Activated CD8-positive, alpha-beta T cell treated with anti-CD3 and anti-CD28 coated beads, Interleukin-2, amount 10 ng/mL, durations not matched to agents 7 days and 5 days (primary cell): ENCODE results near the gene CENPM. TPM values are rescaled to one million over a fixed set of nuclear protein-coding genes. Genes with fewer than 3 reads are reported as not detected.

ENCODE experiments used
- ATAC-seq: fragments of 150-1000 bp; cut with Tn5 transposase; one replicate; pipeline ENCODE4 v1.10.0; 2021; ENCODE audit warnings: moderate library complexity
- CTCF ChIA-PET: fragments of 350-600 bp; sonication (Branson Sonifier 250); formaldehyde crosslinking; loops from one replicate; lab custom pipeline; 2021; ENCODE audit warnings: antibody characterized with exemption; lab: Charles Lee
- POLR2A ChIA-PET: fragments of 350-600 bp; sonication (Branson Sonifier 250); formaldehyde crosslinking; loops from one replicate; lab custom pipeline; 2021; ENCODE audit warnings: antibody characterized with exemption; lab: Charles Lee
- DNase-seq: peaks from one replicate; pipeline ENCODE4 v3.0.0-alpha.2; 2020
- H3K27ac Mint-ChIP-seq: one replicate; pipeline ENCODE4 v1.8.0; 2021; ENCODE audit warnings: mild to moderate bottlenecking, mixed read lengths
- H3K27me3 Mint-ChIP-seq: one replicate; pipeline ENCODE4 v1.8.0; 2021; ENCODE audit warnings: low read depth, mixed read lengths
- H3K36me3 Mint-ChIP-seq: one replicate; pipeline ENCODE4 v1.8.0; 2021; ENCODE audit warnings: low read depth, mixed read lengths
- H3K4me1 Mint-ChIP-seq: one replicate; pipeline ENCODE4 v1.8.0; 2021; ENCODE audit warnings: low read depth, mixed read lengths
- H3K4me3 Mint-ChIP-seq: one replicate; pipeline ENCODE4 v1.8.0; 2021; ENCODE audit warnings: mild to moderate bottlenecking, mixed read lengths
- H3K9me3 Mint-ChIP-seq: one replicate; pipeline ENCODE4 v1.8.0; 2022; ENCODE audit warnings: mixed read lengths; ENCODE audit not compliant: insufficient read depth
- total RNA-seq, 2 experiments: library from RNA; stranded (reverse); gene quantifications; one replicate each; pipeline ENCODE4 v1.2.3, GENCODE V29; 2021

The CENPM gene
- total RNA-seq, 2 experiments from 2014 or later = 83.6 to 83.8 TPM

DNA sequence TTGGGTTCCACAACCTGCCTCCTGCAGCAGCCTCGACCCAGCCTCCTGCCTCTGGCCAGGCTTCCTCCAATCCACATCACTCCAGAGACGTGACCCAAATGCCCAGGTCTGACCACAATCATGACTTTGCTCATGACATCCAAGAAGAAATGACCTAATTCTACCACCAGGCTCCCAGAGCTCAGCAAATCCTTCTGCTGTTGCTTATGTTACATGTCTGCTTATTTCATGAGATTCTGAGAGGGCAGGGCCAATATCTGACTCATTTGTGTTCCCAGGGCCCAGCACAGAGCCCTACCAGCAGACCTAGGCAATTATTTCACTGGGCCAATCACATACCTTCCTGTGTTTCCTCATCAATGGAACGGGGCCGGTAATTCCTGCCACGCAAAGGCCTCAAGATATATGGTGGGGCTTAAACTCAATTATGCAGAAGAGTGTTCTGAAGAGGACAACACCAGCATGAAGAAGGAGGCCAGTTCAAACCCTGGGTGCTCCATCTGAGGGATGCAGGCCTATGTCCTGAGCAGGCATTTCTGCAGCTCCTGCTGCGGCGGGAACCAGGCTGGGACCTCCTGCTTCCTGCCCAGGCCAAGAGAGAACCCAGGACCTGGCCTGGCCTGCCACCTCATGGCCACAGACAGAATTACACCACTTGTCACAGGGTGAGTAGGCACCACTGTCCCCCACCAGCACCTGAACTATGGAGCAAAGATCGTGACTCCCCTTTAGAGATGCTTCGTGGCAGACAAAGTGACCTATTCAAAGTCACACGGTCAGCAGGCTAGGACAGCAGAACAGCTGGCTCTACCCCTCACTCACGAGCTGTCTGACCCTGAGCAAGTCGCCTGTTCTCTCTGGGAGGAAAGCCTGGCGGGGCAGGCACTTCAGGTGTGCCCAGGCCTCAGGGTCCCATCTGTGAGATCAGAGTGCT is 5.9 kb downstream of the CENPM start:
- Mint-ChIP-seq H3K27ac (peak overlapping the region; percentile 95), H3K4me3 (peak overlapping the region; percentile 27), H3K27me3 (no peaks in the 10 kb centered on the region), H3K36me3 (peaks cover 71% of the 10 kb centered on the region), H3K9me3 (no peaks in the 10 kb centered on the region), H3K4me1 (peaks cover 58% of the 10 kb centered on the region)
- POLR2A ChIA-PET = interaction anchor here (0.7 to 2.3 kb wide), 18 partner anchors 13 to 674 kb away, joined by 3 to 14 read pairs (median 5); partner anchors contain the start of genes CCDC134, PMM1, POLDIP3 and SNU13
- CTCF ChIA-PET = interaction anchor here (0.6 to 3.6 kb wide), 45 partner anchors 8 to 504 kb away, joined by 3 to 77 read pairs (median 5); partner anchors contain the start of genes CCDC134, MEI1, NAGA and NDUFA6
- peak; percentile 90 for DNase-seq
- ATAC-seq = peak; percentile 61

DNA sequence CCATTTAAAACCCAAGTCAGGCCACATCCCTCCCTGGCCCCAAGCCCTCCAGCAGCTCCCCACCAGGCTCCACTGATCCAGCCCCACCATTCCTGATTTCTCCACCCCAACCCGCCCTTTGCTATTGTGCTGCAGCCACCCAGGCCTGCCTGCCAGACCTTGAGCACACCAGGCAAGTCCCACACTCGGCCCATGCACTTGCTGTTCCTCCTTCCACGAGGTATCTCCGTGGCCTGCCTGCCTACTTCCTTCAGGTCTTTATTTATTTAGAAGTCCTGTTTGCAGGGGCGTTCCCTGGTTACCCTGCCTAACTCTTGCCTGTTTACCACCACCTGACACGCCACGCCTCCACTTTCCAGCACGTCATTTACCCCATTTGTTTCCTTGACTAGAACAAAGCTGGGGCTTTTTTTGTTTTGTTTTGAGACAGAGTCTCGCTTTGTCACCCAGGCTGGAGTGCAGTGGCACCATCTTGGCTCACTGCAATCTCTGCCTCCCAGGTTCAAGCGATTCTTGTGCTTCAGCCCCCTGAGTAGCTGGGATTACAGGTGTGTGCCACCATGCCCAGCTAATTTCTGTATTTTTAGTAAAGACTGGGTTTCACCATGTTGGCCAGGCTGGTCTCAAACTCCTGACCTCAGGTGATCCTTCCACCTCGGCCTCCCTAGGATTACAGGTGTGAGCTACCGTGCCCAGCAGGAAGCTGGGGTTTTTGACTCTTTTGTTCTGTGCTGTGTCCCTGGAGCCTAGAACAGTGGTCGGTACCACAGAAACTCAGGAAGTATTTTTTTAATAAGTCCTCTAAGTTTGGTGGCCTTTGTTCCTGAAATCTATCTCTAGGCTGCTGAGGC is 6.7 kb downstream of the CENPM start:
- ChIA-PET CTCF (interaction anchor here (0.9 to 3.6 kb wide), 37 partner anchors 9 to 505 kb away, joined by 3 to 77 read pairs (median 6); partner anchors contain the start of genes CCDC134, MEI1, NAGA and NDUFA6), POLR2A (interaction anchor here (0.7 to 2.3 kb wide), 19 partner anchors 12 to 674 kb away, joined by 3 to 14 read pairs (median 5); partner anchors contain the start of genes CCDC134, PMM1, POLDIP3 and SNU13)
- Mint-ChIP-seq H3K36me3 (peaks cover 69% of the 10 kb centered on the region), H3K27ac (peak overlapping the region; percentile 95), H3K4me3 (peak overlapping the region; percentile 27), H3K4me1 (peaks cover 53% of the 10 kb centered on the region), H3K9me3 (no peaks in the 10 kb centered on the region), H3K27me3 (no peaks in the 10 kb centered on the region)
- DNase-seq (peak; percentile 95), ATAC-seq (peak; percentile 84)

DNA sequence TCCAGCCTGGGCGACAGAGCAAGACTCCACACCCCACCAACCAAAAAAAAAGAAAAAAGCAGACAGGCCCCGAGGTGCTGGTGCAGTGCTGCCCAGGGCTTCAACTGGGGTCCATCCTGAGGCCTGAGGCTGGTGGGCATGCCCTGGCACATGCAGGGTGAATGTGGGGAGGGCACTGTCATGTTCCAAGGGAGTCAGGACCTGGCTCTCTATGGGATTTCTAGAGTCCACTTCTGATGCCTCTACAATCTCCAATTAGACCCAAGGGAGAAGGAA is 10.1 kb downstream of the CENPM start:
- CTCF ChIA-PET = interaction anchor here (1.0 to 5.8 kb wide), 3 partner anchors 10 to 240 kb away, joined by 4 to 33 read pairs (median 5); partner anchors contain the start of genes CENPM and TNFRSF13C
- POLR2A ChIA-PET = interaction anchor here (0.9 to 1.8 kb wide), 4 partner anchors 8 to 12 kb away, joined by 3 to 6 read pairs (median 5); partner anchors contain the start of gene CENPM

DNA sequence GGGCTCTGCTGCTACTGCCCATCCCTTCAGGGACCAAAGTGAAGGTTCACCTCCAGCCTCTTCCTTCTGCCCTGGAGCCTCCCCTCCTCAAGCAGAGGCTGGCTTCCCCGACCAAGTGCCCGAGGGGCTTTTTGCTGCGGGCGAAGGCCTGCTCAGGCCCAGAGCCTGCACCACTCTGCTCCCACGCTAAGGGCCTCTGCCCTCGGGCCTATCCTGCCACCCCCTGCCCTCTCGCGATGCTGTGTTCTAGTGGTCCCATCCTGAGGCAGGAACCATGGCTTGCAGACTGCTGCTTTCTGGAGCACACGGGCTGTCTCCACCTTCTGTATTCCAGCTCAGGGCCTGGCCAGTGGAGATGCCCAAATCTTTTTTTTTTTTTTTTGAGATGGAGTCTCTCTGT is 11.4 kb downstream of the CENPM start:
- DNase-seq (no peak), ATAC-seq (no peak)
- no peak overlapping the region for H3K4me3 Mint-ChIP-seq
- no peak overlapping the region for H3K27ac Mint-ChIP-seq
- peaks cover 36% of the 10 kb centered on the region for H3K36me3 Mint-ChIP-seq
- POLR2A ChIA-PET = interaction anchor here (0.6 to 1.1 kb wide), 2 partner anchors 10 to 13 kb away, joined by 3 to 5 read pairs; no protein-coding TSS in a partner anchor
- H3K4me1 Mint-ChIP-seq = peaks cover 30% of the 10 kb centered on the region
- CTCF ChIA-PET = interaction anchor here (5.8 kb wide), 1 partner anchor 10 kb away, joined by 33 read pairs; the partner anchor contains the start of gene TNFRSF13C
- no peaks in the 10 kb centered on the region for H3K27me3 Mint-ChIP-seq
- H3K9me3 Mint-ChIP-seq = no peaks in the 10 kb centered on the region

More for the DNA sequence above, 10.1 kb downstream of the CENPM start:
- no peak overlapping the region for H3K27ac Mint-ChIP-seq
- no peak overlapping the region for H3K4me3 Mint-ChIP-seq
- no peak for ATAC-seq
- DNase-seq = no peak
- H3K9me3 Mint-ChIP-seq = no peaks in the 10 kb centered on the region
- peaks cover 43% of the 10 kb centered on the region for H3K4me1 Mint-ChIP-seq
- no peaks in the 10 kb centered on the region for H3K27me3 Mint-ChIP-seq
- H3K36me3 Mint-ChIP-seq = peaks cover 49% of the 10 kb centered on the region

DNA sequence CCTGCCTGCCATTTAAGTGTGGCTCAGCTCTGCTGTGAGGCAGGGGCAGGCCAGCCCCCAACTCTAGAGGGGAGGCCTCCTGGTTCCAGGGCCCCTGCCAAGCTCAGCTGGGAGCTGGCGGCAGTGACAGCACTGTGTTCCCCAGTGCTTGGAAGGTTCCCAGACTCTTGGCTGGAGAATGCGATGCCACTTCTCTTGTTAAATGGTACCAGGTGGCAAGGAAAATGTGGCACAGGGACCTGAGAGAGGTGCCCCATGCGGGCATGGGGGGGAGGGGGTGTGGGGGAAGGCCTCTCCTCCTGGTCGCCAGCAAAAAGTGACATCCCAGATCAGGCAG is 12.0 kb downstream of the CENPM start:
- peaks cover 24% of the 10 kb centered on the region for H3K4me1 Mint-ChIP-seq
- H3K4me3 Mint-ChIP-seq = no peak overlapping the region
- no peak for ATAC-seq
- H3K27me3 Mint-ChIP-seq = no peaks in the 10 kb centered on the region
- ChIA-PET CTCF (interaction anchor here (5.8 kb wide), 1 partner anchor 9 kb away, joined by 33 read pairs; the partner anchor contains the start of gene TNFRSF13C), POLR2A (interaction anchor here (0.6 to 1.6 kb wide), 4 partner anchors 9 to 12 kb away, joined by 3 to 5 read pairs (median 4); partner anchors contain the start of gene CENPM)
- no peak for DNase-seq
- H3K9me3 Mint-ChIP-seq = no peaks in the 10 kb centered on the region
- peak overlapping the region; percentile 44 for H3K27ac Mint-ChIP-seq
- peaks cover 34% of the 10 kb centered on the region for H3K36me3 Mint-ChIP-seq

DNA sequence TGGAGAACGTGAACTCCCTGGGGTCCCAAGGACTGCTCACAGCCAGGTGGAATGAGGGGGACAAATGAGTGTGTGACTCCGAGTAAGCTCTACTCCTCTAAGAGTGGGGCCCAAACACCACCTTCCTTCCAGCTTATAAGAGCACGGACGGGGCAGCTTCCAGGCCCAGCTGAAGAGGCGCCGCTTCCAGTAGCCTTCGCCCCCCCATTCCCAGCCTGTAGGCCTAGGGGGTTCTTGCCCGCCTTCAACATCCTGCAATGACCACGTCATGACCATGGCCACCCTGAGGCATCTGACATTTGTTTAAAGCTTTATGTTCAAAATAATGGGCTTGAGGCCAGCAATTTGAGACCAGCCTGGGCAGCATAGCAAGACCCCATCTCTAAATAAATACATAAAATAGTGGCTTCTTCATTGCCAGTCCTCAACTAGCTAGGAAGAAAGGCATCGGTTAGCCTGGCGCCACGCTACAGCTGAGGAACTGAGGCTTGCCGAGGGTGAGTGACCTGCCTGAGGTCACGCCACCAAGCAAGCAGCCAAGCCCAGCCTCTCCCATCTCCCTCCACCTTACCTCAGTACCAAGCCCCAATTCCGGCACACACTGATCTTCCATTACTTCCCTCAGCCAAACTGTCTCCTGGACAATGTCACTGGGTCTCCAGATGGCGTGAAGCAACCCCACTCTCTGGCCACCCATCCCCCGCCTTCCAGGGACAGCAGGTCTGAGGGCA is 12.5 kb downstream of the CENPM start:
- ChIA-PET POLR2A (interaction anchor here (0.9 to 1.6 kb wide), 3 partner anchors 8 to 12 kb away, joined by 3 to 4 read pairs (median 3); partner anchors contain the start of gene CENPM), CTCF (interaction anchor here (5.8 kb wide), 1 partner anchor 9 kb away, joined by 33 read pairs; the partner anchor contains the start of gene TNFRSF13C)
- DNase-seq (no peak), ATAC-seq (no peak)
- Mint-ChIP-seq H3K36me3 (peaks cover 29% of the 10 kb centered on the region), H3K4me3 (no peak overlapping the region), H3K27ac (peak overlapping the region; percentile 44), H3K9me3 (no peaks in the 10 kb centered on the region), H3K4me1 (peaks cover 19% of the 10 kb centered on the region), H3K27me3 (no peaks in the 10 kb centered on the region)

DNA sequence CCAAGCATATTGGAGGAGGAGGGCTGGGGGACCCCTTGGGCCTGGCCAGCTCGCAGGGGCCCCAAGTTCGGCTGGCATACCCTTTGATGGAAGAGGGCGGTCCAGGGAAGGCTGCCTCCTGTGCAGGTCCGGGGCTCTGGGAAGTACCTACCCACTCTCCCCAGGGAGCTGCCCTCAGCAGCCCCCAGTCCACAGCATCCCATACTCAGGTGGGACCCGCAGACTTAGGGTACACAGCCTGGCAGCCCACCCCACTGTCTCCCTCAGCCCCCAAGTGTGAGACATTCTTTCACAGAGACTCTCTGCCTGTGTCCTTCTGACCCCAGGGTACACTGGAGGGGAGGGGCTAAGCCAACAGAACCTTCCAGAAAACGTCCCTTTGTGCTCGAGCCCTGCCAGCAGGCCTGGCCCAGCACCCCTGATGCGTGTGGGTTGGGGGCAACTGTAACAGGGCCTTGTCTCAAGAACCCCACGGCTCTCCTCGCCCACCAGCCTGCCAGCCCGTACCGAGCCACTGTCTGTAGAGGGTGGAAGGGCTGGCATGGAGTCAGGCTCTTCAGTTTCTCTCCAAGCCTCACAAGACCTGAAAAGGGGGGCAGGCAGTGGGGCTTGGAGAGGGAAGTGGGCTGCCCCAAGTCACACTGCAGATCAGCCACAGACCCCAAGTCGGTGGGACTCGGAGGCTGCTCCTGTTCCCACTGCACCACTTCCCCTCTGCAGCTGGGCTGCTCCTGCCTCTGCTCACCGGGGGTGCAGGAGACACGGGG is 13.4 kb downstream of the CENPM start:
- ChIA-PET POLR2A (interaction anchor here (1.6 kb wide), 1 partner anchor 13 kb away, joined by 4 read pairs; the partner anchor contains the start of gene CENPM), CTCF (interaction anchor here (5.8 kb wide), 1 partner anchor 8 kb away, joined by 33 read pairs; the partner anchor contains the start of gene TNFRSF13C)
- no peak for DNase-seq
- Mint-ChIP-seq H3K36me3 (peaks cover 22% of the 10 kb centered on the region), H3K4me3 (no peak overlapping the region), H3K27me3 (no peaks in the 10 kb centered on the region), H3K27ac (peak overlapping the region; percentile 30), H3K4me1 (peaks cover 14% of the 10 kb centered on the region), H3K9me3 (no peaks in the 10 kb centered on the region)
- peak; percentile 17 for ATAC-seq

DNA sequence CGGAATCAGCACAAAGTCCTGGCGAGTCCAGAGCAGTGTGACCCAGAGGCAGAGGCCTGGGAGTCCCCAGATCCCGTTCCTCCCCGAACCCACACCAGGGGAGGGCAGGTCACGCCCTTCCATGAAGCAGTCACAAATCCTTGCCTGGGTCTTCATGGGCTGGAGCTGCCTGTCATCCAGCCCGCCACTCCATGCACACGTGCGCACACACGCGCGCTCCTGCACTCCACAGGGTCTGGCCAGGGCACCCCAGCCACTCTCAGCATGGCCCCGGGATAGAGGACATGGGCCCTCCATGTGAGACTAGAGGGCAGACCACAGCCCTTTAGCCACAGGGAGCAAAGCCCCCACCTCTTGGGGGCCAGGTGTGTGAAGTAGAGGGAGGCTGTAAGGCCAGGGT is 14.6 kb downstream of the CENPM start:
- no peak overlapping the region for H3K4me3 Mint-ChIP-seq
- H3K36me3 Mint-ChIP-seq = peaks cover 18% of the 10 kb centered on the region
- ATAC-seq = no peak
- no peak overlapping the region for H3K27ac Mint-ChIP-seq
- peaks cover 13% of the 10 kb centered on the region for H3K4me1 Mint-ChIP-seq
- peaks cover 3% of the 10 kb centered on the region for H3K27me3 Mint-ChIP-seq
- no peaks in the 10 kb centered on the region for H3K9me3 Mint-ChIP-seq
- POLR2A ChIA-PET = no interaction called here
- CTCF ChIA-PET = no interaction called here
- no peak for DNase-seq

DNA sequence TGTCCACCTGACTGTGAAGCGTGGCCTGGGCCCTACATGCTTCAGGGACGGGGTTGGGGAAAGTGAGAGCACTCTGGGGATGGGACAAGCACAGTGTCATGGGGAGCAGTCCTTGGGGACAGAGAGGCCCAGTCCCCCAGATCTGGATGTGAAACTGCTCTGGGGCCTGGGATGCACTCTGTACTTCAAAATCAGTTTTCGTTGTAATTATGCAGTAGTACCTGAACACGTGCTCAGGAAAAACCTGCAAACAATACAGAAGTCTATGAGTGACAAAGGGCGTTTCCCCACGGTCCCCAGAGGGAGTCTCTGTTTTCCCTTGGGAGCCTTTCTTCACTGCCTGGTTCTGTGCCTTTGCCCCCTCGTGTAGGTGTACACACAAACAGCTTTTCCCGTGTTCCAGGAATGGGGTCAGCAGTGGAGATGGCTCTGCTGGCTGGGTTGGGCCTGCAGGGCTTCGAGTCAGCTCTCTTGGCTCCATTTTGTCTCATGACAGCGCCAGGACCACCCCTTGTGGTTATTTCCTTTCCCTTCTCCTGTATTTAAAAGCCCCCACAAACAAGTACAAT is 15.2 kb downstream of the CENPM start:
- POLR2A ChIA-PET = interaction anchor here (0.6 to 0.9 kb wide), 2 partner anchors 20 to 33 kb away, joined by 3 to 4 read pairs; no protein-coding TSS in a partner anchor
- Mint-ChIP-seq H3K9me3 (no peaks in the 10 kb centered on the region), H3K27ac (peak overlapping the region; percentile 34), H3K36me3 (peaks cover 12% of the 10 kb centered on the region), H3K4me1 (peaks cover 15% of the 10 kb centered on the region), H3K27me3 (peaks cover 3% of the 10 kb centered on the region), H3K4me3 (no peak overlapping the region)
- no peak for DNase-seq
- ATAC-seq = no peak
- CTCF ChIA-PET = no interaction called here
